Stimulated activated CD4-positive, alpha-beta T cell treated with anti-CD3 and anti-CD28 coated beads, Interleukin-1b, Interleukin-23, amount 100 ng/mL, for 1 hour (primary cell): Measurements from ENCODE around the gene ARHGAP15.
A peak's percentile ranks its signal among the peaks of the same experiment; 100 is the strongest.
"Not testable (repeated sequence)": the region's sequence is repeated elsewhere in the genome, so short reads cannot be mapped to it uniquely, and the experiment has no call there.

ENCODE experiments used
- DNase-seq, 2 donors: peaks; one replicate each; pipeline ENCODE4 v3.0.0-alpha.2; 2020; ENCODE audit warnings: low read depth in 2 of 2

Gene ARHGAP15

GRCh38 chr2:143128681-143129580 lies at the start of gene ARHGAP15:
TSS of gene ARHGAP15 (plus strand) at chr2:143129419.
- peak; percentile 24 to 26 for DNase-seq

DNA sequence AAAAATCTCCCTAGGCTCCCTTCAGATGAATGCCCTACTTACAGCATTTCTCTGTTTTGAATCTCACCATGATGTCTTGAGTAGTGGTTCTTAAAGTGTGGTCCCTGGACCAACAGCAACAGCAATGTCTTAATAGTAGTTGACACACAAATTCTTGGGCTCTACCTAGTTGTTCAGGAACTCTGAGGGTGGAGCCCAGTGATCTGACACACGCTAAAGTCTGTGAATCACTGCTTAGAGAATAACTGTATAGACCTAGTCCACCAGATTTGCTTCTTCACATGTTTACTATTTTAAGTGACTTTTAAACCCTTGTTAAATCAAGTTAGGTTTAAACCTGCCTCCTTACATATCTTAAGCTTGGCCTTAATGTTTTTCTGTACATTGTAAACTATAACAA lies 47.6 kb upstream of the ARHGAP15 start:
- DNase-seq = no peak

GRCh38 chr2:143083636-143084035 lies 45.6 kb upstream of the ARHGAP15 start:
- DNase-seq = no peak

GRCh38 chr2:143084462-143084861 lies 44.8 kb upstream of the ARHGAP15 start:
- no peak for DNase-seq

DNA sequence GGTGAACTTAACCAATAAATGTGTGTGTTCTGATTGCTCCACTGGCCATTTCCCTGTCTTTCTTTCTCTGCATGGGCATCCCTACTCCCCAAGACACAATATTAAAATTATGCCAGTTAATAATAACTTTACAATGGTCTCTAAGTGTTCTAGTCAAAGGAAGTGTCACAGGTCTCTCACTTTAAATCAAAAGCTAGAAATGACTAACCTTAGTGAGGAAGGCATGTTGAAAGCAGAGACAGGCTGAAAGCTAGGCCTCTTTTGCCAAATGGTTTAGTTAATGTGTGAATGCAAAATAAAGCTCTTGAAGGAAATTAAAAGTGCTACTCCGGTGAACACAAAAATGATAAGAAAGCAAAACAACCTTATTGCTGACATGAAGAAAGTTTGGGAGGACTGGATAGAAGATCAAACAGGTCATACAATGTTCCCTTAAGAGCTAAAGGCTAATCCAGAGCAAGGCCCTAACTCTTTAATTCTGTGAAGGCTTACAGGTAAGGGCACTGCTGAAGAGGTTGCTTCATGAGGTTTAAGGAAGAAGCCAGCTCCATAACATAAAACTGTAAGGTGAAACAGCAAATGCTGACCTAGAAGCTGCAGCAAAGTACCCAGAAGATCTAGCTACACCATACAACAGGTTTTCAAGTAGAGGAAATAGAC lies 44.0 kb upstream of the ARHGAP15 start:
- DNase-seq = no peak

DNA sequence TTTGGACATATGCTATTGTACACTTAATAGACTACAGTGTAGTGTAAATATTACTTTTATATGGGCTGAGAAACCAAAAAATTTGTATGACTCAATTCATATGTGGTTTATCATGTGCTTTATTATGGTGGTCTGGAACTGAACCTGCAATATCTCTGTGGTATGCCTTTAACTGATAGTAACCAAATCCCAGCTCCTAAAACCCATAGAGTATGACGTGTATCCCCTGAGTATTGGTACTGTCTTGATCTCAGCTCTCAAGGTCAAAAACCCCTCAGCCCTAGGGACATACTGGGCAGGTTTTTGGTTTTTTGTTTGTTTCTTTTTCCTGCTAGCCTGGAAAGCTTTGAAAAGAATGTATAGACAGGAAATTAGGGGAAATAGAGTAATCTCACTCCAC lies 42.2 kb upstream of the ARHGAP15 start:
- DNase-seq = no peak

- no peak for DNase-seq
Observed at GRCh38 chr2:143088388-143088787, 40.8 kb upstream of the ARHGAP15 start.

- not testable (repeated sequence) for DNase-seq
Observed at GRCh38 chr2:143089520-143089919, 39.7 kb upstream of the ARHGAP15 start.

DNA sequence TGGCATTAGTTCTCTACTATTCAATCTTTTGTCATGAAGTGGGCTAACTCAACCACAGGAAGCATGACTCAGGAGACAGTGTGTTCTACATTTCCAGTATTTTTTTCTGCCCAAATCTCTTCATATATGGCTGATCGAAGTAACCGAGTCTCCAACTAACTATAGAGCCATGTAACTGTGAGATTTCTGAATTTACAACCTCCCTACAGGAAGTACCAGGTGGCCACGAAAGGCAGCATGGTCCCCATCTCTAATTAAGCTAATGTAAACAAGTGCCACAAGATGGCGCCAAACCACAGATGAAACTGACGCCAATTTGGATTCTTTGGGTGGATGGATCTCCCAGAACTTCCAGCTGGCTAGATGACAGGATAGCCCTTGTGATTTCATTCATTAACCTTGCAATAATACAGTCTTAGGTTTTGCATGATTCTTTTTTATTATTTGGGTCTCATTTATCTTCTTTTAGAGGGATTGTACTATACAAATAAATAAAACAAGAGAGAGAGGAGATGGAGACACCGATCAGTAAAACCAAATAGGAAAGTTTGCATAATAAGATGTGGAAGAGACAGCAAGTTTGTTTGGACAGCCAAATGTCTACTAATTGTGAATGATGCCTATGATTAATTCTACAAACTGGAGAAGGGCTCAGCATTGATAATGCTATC lies 18.3 kb upstream of the ARHGAP15 start:
- peak; percentile 29 to 34 for DNase-seq

DNA sequence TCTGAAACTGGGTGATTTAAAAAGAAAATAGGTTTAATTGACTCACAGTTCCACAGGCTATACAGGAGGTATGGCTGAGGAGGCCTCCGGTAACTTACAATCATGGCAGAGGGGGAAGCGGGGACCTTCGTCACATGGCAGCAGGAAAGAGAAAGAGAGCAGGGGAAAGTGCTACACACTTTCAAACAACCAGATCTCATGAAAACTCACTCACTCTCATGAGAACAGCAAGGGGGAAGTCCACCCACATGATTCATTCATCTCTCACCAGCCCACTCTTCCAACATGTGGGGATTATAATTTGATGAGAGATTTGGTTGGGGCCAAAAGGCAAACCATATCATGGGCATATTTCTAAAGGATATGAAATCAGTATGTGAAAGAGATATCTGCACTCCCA lies 12.0 kb upstream of the ARHGAP15 start:
- no peak for DNase-seq

DNA sequence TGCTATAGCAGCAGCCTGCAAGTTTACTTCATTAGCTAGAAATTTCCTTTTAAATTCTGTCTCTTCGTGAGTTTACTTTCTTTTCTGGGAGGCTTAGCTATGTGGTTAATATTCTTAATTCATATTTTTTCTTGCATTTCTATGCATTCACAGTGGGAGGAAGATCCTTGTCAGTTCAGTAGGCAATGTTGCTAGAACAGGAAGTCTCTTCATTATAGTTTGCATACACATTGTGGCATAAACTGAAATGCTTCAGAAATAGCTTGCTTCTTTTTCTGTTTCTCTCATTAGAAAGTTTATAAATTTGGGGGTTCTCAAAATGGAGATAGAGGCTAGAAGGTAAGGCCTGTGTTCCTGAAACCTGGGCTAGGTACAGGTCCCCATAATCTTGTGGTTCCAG lies 8.1 kb upstream of the ARHGAP15 start:
- DNase-seq = no peak

DNA sequence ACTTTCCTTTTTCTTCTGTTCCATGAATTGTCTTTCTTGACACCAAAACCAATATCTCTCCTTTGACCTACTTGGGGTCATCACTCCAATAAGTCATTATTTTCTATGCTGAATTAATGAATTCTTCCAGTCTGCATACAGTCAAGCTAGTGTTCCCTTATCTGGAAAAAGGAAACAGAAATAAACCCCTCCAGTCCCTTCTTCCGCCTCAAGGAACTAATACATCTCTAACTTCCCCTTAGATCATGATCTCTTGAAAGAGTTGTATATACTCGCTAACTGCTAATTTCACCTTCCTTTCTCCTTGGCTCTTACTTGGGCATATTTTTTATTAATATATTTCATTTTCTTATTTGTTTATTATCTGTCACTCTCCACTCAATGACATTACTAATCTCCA lies 7.3 kb upstream of the ARHGAP15 start:
- no peak for DNase-seq

GRCh38 chr2:143123911-143124310 lies 5.3 kb upstream of the ARHGAP15 start:
- DNase-seq = no peak

GRCh38 chr2:143124445-143124844 lies 4.8 kb upstream of the ARHGAP15 start:
- no peak for DNase-seq

GRCh38 chr2:143125717-143126116 lies 3.5 kb upstream of the ARHGAP15 start:
- no peak for DNase-seq

DNA sequence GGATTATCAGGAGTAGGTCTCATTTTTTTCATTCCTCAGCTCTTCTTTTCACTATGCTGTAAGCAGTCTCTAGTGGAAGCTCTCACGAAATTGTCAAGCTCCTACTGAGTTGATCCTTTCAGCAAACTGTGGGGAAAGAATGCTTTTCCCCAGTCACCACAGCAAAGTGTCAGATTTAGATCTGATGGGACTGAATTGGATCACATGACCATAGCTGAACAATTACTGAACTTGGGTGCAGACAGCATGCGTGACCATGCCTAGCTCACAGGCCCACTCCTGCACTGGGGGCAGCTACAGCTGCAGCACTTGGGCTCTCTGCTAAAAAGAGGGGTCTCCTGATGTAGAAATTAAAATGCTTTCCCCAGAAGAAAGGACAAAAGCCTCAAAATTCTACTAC lies 3.1 kb downstream of the ARHGAP15 start:
- no peak for DNase-seq

GRCh38 chr2:143133783-143134182 lies 4.6 kb downstream of the ARHGAP15 start:
- no peak for DNase-seq

DNA sequence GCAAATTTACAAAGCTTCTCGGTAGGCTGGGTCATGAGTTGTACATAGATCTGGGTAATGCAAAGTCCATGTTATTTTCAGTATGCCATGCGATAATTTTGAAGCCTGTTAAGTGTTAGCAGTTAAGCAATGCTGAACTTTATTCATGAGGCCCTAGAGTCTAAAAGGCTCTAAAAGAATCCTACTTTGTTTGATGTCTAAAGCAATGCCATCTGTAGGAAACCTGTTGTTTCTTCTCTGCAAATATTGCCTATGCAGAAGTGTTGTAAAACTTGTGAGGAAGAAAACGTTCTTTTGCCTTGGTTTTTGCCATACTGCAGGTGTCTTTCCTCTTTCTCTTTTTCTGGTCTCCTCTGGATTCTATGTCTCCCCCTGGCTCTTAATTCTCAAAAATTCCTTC lies 9.1 kb downstream of the ARHGAP15 start:
- DNase-seq = no peak

- no peak for DNase-seq
Observed at GRCh38 chr2:143139835-143140393, 10.7 kb downstream of the ARHGAP15 start.

DNA sequence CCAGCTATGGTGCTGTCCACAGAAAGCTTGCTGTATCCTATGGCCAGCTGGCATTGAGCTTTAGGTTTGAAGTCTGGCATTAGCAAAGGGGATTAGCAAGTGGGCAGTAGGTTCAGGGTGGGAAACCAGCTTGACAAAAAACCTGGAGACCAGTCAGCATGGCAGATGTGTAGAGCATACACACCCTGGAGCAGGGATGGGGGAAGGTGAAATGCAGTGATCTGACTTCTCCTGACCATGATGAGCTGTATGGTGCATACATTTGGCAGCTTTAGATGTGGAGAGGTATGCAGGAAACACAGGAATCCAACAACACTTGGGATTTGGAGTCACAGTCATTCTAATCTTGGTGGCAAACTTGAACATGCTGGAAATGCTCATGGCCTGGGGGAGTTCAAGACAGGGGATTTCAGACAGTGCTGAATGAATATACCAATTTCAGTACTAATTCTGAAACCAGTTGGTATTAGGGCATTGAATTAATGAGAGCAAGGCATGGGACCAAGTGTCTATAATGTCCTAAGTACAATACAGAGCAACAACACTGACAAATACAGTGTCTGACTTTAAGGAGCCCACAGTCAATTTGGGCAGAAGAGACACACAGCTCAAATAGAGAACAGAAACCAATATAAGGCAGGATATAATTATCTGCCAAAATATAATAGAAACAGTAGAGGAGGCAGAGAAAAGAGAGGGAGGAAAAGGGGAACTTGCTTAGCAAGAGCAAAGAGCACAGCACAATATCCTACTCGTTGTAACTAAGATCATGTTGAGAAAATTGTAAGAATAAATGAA lies 11.8 kb downstream of the ARHGAP15 start:
- no peak for DNase-seq

GRCh38 chr2:143142598-143142997 lies 13.4 kb downstream of the ARHGAP15 start:
- DNase-seq = no peak
